HG03175 (cell line): ENCODE results near the gene PAX5.

Source experiments
- ATAC-seq: cut with Tn5 transposase; IDR thresholded peaks from one replicate; pipeline ENCODE4 v1.9.1; 2021; ENCODE audit warnings: mild to moderate bottlenecking, moderate library complexity; ENCODE audit not compliant: unreplicated experiment

The PAX5 gene

GRCh38 chr9:37037503-37038301, 3.6 kb upstream of the PAX5 start:
- ATAC-seq, result no peak

GRCh38 chr9:37036776-37037502, 2.9 kb upstream of the PAX5 start:
- no peak for ATAC-seq

- ATAC-seq, result no peak
Observed at GRCh38 chr9:37036371-37036775, 2.3 kb upstream of the PAX5 start.

- ATAC-seq, result no peak
Observed at GRCh38 chr9:37035648-37036370, 1.7 kb upstream of the PAX5 start.

GRCh38 chr9:37034938-37035647, 1.0 kb upstream of the PAX5 start:
- no peak for ATAC-seq

GRCh38 chr9:37034305-37034937, 353 bp upstream of the PAX5 start:
- ATAC-seq, result peak; percentile 28

DNA sequence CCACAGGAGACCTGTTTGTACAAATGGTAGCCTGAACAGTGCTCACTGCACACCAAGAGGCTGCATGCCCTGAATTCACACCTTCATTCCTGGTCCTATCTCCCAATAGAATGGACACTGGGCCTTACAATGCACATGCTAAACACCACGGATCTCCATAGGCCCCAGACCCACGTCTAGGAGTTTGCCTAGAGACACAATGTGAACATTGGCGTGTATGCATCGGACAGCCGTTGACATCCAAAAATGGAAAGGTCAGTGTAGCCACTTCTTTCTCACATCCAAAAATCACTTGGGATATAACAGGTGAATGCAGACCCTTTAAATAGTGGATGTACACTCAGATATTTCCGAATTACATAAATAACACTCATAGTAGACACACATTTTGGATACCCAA, 927 bp downstream of the PAX5 start:
- ATAC-seq, result no peak

DNA sequence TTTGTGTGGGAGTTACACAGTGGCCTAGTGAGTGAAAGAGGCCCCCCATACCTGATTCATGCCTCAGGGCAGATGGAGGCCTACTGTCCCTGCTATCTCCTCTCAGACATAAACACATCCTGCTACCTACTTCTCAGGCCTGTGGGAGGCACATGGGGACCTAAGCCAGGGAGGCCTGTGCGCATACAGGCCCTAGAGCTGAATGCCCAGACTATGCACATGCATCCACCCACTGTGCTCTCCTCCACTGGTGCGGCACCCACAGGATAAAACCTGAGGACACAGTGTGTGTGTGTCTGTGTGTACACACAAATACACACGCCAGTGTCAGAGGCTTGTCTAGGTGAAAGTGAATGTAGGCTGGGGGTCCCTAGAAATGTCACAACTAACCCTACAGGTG, 1.4 kb downstream of the PAX5 start:
- ATAC-seq, result peak; percentile 17

DNA sequence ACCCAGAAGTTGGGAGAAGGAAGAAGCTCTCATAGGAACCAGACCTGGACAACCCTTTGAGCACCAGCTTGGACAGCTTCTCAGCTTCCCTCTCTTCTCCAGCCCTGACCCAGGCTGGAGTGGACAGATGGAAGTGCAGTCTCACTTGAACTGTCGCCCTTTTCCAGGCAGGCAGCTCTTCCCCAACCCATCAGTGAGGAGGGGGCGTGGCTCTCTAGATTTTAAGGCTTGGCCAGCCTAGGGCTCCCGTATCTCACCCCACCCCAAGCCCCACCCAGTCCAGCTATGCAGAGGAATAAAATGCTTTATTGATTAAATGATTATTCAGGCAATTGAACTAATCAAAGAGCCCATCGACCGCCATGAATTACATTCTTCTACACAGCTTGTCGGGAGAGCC, 2.2 kb downstream of the PAX5 start:
- no peak for ATAC-seq

DNA sequence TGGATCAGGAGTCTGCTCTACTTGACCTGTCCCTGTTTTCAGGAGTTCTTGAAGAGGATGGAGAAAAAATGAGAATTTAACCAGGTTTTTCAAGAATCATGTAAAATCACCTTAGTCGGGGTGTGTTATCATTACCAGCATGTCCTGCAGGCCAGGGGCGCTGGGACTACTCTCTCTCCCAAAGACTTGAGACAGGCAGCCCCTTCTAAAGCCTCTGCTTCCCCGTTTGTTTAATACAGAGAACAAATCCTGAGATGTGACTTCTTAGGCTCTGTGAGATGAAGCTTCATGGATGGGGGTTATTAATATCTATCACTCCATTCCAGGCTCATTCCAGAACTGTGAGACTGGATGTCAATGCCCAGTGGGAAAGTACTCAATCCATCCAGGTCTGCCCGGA, 3.0 kb downstream of the PAX5 start:
- ATAC-seq, result no peak

GRCh38 chr9:37030611-37030939, 3.5 kb downstream of the PAX5 start:
- ATAC-seq, result no peak

DNA sequence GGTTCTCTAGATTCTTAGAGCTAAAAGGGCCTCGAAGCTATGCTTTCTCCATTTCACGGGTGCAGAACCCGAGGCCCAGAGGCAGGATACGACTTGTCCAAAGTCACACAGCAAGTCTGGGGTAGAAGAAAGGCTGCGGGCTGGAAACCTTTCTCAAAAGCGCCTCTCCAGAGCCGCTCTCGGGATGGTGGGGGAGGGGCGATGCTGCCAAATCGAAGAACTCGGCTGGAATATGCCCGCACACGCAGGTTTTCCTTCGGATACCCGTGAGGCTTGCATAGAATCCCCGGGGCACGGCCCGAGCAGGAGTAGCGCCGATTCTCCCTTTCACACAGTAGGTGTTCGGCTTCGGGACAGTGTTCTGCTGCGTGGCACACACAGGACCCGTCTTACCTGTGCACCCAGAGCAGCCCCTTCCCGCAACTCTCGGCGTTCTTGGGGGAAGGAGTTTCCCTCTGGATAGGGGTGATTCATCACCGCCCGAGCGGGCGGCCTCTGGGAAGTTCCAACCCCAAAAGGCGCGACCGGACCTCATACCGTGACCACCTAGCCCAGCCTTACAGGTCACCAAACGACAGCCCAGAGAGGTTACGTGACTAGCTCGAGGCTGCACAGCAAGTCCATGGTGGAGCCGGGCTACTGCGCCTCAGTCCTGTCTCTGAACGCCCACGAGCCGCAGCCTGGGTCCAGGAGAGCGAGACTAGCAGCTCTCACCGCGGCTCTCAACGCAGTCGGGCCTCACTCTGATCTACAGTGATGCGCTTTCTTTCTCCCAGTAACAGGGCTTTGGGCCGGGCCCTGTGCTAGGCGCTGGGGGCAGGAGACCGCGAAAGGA, 4.1 kb downstream of the PAX5 start:
- ATAC-seq, result no peak

DNA sequence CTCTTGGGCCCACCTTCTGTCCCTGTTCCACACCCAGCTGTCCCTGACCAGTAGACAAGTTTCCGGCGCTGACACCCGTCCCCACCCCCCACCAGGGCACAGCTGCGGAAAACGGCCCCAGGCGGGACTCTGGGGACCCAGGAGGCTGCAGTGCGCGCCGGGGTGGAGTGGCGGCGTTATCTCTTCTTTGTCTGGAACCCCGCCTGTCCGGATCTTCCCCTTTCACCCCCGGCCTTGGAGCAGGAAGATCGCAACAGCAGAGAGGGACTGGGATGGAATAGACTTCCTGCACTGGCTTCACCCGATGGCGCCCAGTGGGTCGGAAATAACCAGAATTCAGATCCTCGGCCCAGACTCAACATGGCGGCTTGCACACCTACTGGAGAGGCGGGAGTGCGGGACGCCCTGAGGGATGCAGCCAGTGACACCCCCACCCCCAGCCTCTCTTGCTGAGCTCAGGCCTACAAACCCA, 4.7 kb downstream of the PAX5 start:
- no peak for ATAC-seq

DNA sequence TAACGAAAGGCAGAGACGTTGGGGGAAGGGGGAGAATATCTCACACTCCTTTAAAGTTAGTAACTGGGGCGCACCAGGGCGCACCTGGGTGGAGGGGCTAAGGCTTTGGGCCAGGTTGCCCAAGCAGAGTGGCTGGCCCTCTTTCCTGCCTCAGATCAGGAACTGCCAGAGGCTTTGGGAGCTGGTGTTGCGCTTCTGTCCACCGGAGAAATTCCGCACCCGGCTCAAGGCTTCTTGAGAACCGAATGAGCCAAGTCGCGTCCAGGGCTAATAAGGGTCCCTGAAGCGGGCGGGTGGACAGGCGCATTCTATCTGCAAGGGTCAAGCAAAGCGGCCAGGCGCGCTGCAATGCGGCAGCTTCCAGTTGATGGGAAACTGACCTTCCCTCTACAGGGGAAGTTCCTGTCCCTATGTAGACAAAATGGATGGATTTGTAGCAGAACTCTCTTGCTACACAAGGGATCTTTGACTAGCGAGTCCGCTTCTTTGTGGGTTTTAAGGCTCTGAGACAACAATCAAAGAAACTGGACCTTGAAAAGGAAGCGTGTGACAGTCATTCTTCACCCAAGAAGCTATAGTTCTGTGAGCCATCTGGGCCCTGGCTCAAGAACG, 5.5 kb downstream of the PAX5 start:
- ATAC-seq, result no peak

DNA sequence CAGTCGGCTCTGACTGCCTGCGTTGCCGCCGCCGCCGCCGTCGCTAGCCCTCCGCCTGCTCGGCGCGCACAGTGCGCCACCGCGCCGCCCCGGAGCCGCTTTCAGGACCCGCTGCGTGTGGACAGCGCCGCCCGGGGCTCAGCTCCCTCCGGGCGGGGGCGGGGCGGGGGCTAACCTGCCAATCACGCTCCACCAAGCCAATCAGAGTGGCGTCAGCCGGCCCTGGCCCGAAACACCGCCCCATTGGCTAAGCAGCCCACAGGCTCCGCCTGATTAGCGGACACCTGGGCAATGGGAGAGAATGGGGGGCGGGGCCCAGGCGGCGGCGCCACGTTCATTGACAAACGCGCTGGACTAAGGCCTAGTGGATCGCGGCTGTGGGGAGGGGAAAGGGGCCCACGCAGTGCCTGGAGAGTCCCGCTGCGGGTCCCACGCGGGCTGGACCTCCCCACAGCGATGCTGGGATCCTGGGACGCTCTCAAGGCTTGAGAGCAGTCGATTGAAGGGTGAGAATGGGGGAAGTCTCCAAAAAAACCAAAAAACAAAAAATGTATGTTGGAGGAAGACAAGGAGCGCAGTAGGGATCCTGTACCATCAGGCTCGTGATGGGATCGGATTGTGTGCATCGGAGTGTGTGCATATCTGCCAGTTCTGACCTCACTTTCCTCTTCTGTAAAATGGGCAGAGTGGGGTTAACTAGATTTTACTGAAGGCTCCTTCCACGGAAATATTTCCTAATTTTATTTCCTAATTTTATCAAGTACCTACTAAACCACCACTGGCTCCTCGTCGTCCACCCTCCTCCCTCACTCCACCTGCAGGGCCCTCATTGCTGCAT, 6.3 kb downstream of the PAX5 start:
- peak; percentile 83 for ATAC-seq

DNA sequence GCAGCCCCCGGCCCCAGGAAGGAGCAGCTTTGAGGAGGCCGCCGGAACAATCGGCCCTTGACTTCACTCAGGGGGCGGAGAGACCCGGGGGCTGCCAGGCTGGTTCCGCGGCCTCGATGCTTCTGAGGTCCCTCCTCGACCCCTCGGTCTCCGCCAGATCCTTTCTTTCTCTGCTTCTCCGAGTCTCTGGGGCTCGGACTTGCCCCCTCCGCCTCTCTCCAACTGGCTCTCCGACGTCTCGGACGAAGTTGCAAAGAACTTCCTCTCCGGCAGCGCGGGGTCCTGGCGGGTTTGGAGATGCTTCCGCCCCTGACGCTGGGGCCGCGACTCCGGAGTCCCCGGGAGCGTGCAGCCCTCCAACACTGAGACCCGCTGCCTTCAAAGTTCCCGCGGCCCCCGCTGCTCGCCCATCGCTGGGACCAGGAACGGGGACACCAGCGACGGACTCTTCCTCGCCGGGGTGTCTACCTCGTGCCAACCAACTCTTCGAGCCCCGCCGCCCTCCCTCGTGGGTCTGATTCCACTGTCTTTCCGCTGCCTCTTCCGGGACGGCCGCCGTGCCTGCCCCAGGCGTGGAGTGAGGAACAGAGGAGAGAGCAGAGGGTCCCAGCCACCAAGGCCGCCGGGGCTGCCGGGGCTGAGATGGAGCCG, 7.0 kb downstream of the PAX5 start:
- ATAC-seq, result peak; percentile 1

DNA sequence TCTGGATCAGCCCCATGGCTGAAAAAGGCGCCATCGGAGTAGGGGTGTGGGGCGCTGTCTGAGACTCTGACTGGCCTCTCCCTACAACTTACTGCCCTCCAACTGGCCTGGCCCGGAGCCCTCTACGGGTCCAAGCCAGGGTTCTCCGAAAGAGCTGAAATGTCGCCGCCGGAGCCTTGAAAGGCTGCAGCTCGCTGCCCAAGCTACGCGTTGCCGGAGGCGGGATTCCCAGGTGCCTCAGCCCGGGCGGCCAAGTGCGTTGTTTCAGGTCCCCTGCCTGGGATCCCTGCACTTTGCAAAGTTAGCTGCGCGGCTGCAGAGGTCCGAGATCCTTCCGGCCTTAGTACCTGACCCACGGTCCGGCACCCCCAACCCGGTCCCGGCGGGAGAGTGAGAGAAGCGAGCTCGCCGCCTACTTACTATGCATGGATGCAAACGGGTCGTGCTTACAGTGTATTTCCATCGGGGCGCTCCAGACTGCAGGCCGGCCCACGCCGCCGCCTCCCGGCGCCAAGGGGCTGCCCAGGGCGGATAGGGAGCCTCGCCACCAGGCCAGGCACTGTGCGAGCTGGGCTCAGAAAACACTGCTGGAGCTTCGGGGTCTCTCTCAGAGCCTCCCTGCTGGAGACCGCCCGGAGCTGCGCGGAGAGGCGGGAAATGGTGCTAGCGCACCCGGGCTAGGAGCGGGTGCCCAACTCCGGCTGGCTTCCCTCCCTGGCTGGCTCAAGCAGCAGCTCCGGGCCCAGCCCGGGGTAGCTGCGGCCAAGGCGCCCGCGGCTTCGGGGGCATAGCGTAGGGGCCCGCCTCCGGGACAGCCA, 7.7 kb downstream of the PAX5 start:
- no peak for ATAC-seq
